Adipose tissue (tissue), 3 donors: ENCODE measurements around the gene FGF12. TPM values are rescaled to one million over a fixed set of nuclear protein-coding genes. Genes with fewer than 3 reads are reported as not detected.

ENCODE experiments used
- H3K27ac ChIP-seq: one replicate; pipeline ENCODE4 v1.5.1; 2013; ENCODE audit warnings: low read depth, low read length
- WGBS, 3 donors: extraction: QIAGEN DNeasy Blood & Tissue Kit; methylation state at CpG; one replicate each; pipeline ENCODE4 v1.1.7; 2013; 5-methylcytosine and 5-hydroxymethylcytosine counted together
- polyA plus RNA-seq, 3 donors: library from polyadenylated mRNA; stranded (reverse); fragments of 200-250 nt; gene quantifications; one replicate each; pipeline ENCODE4 v1.2.3, GENCODE V29; 2013
- donor health status: healthy with polysubstance abuse.
- donor health status: Bipolar disorder and iron deficiency.
- donor health status: healthy.

FGF12 gene
- polyA plus RNA-seq, 3 donors: 0.79 to 5.9 (median 2.6) TPM

- 28 to 68% (median 43%) methylated on average over 2 of the region's 2 CpGs for WGBS, 3 donors
- H3K27ac ChIP-seq: no peak overlapping the region
Observed at GRCh38 chr3:192207651-192208050, 519.7 kb downstream of the FGF12 start.

DNA sequence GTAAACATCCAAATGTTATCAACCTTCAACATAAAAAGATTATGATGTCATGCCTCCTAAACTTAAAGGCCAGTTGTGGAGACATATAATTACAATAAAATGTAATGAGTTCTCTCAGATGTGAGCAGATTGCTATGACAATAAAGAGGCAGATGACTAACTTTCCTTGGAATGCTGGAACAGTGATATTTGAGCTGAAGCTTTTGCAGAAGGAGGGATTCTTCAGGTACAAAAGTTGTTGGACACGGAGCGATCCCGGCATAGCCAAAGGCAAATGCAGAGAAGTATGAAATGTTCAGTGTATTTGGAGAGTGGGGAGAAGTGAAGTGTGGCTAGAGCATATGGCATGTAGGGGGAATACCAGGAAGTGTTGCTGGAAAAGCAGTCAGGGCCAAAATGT, 520.1 kb downstream of the FGF12 start:
- no peak overlapping the region for H3K27ac ChIP-seq
- 93 to 96% (median 95%) methylated on average over 3 of the region's 3 CpGs for WGBS, 3 donors

DNA sequence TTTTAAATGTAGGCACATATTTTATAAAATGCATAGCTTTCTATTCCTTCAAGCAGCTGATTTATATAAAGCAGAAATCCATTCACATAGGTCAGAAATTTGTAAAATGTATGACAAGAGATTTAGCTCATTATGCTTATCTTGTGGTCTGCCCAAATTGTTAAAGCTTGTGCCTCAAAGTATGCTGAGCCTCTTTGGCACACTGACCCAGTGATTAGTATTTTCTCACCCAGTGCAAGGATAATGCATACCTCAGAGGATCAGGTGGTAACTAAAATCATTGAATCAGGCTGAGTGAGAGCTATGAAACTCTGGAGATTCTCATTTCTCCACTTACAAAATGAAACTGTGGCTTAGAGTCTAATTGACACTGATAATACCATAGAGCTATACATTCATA, 533.3 kb downstream of the FGF12 start:
- no peak overlapping the region for H3K27ac ChIP-seq

- no peak overlapping the region for H3K27ac ChIP-seq
- WGBS, 3 donors: 27 to 33% (median 27%) methylated on average over 7 of the region's 7 CpGs
Observed at GRCh38 chr3:192188218-192188835, 539.0 kb downstream of the FGF12 start.

- WGBS, 3 donors: 44 to 50% (median 46%) methylated on average over 4 of the region's 4 CpGs
- H3K27ac ChIP-seq: no peak overlapping the region
Observed at GRCh38 chr3:192187485-192188051, 539.8 kb downstream of the FGF12 start.

DNA sequence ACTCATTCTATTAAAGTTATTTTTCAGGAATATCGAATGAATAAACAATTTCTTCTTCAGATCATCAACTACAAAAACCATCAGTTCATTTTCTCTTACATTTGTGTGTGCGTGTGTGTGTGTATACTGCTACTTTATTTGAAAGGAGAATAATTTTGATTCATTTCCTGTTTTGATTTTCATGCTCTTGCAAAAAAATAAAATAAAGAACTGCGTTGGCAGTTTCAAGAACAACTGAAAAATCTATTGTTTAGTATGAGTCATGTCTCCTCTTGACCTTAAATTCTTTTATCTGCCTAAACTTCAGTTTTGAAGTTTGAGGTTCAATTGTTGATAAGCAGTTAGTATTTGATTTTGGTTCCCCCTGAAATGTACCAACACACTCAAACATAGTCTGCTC, 540.8 kb downstream of the FGF12 start:
- H3K27ac ChIP-seq: no peak overlapping the region
- 69 to 75% (median 73%) methylated on average over 3 of the region's 3 CpGs for WGBS, 3 donors

DNA sequence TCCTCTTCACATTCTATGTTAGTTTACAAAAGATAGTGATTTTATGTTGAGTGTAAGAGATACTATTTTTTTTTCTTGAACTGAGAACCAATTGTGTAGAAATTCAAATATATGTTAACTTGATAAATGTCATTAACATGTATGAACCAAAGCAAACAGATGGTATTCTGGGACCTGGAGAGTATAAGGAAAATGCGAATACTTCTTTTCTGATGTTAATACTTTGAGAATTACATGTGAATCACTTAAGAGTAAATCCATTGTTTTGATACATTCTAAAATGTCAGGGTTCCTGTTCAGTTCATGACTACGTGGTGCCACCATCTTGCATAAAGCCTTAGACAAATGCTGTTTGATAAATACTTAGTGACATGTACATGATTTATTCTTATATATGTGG, 541.3 kb downstream of the FGF12 start:
- H3K27ac ChIP-seq: no peak overlapping the region
- WGBS, 3 donors: 77 to 90% (median 81%) methylated on average over 2 of the region's 2 CpGs

- WGBS, 3 donors: 48 to 54% (median 50%) methylated on average over 3 of the region's 3 CpGs
Observed at GRCh38 chr3:192183109-192183508, 544.2 kb downstream of the FGF12 start.

GRCh38 chr3:192181151-192181550, 546.2 kb downstream of the FGF12 start:
- no peak overlapping the region for H3K27ac ChIP-seq

More at GRCh38 chr3:192183109-192183508, 544.2 kb downstream of the FGF12 start:
- H3K27ac ChIP-seq: no peak overlapping the region

DNA sequence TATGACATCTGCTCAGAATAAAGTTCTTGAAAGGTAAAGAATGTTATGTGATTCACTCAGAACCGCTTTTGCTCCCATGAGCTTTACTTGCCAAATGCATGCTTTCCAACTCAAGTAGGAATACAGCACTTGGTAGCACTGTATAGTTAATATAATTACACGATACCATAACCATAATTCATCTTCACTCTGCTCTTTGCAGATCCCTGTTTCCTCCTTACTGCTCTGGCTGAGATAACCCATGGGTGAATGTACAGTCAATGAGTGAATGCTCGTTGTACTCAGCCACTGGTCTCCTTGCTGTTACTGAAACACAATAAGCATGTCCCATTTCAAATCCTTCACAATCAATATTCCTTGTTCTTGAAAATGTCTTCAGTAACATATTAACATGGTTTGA, 550.0 kb downstream of the FGF12 start:
- WGBS, 3 donors: 78 to 84% (median 79%) methylated on average over 3 of the region's 3 CpGs
- no peak overlapping the region for H3K27ac ChIP-seq

More at GRCh38 chr3:192181151-192181550, 546.2 kb downstream of the FGF12 start:
- WGBS, 3 donors: 79 to 84% (median 81%) methylated on average over 4 of the region's 4 CpGs

GRCh38 chr3:192174283-192174682, 553.1 kb downstream of the FGF12 start:
- WGBS, 3 donors: 87 to 94% (median 88%) methylated on average over 4 of the region's 4 CpGs
- no peak overlapping the region for H3K27ac ChIP-seq

GRCh38 chr3:192171213-192171612, 556.1 kb downstream of the FGF12 start:
- no peak overlapping the region for H3K27ac ChIP-seq
- 44 to 75% (median 71%) methylated on average over 1 of the region's 1 CpG for WGBS, 3 donors

DNA sequence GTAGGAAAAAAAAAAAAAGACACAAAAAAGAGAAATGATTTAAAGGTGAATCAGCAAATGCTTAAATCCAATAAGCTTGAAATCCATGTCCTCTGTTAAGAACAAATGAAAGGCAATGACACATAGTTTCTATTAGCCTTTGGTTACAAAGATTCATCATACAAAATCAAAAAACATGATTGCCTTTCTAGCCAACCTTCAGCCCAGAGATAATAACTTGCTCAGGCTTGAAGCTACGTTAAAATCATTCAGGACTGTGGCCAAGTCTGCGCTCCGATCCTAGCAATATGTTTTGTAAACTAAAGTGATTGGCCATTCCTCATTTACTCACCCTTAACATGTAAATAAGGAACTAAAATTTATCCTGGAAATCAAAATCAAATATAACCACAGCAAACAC, 556.7 kb downstream of the FGF12 start:
- WGBS, 3 donors: 53 to 71% (median 70%) methylated on average over 3 of the region's 3 CpGs

DNA sequence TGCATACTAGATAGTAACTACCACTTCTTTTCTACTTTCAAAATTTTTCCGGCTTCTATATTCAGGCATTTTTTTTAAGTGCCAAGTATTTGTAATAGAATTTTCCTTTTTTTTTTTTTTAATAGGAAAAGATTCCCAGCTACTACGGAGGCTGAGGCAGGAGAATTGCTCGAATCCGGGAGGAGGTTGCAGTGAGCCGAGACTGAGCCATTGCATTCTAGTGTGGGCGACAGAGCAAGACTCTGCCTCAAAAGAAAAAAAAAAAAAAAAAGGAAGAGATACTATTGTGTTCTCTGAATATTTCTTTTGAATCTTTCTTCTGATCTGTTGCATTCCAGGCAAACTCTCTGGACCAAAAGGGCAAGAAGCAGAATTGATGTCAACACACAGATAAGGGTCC, 557.3 kb downstream of the FGF12 start:
- WGBS, 3 donors: 82 to 88% (median 83%) methylated on average over 6 of the region's 6 CpGs
- H3K27ac ChIP-seq: no peak overlapping the region

More for the DNA sequence above, 556.7 kb downstream of the FGF12 start:
- H3K27ac ChIP-seq: no peak overlapping the region

DNA sequence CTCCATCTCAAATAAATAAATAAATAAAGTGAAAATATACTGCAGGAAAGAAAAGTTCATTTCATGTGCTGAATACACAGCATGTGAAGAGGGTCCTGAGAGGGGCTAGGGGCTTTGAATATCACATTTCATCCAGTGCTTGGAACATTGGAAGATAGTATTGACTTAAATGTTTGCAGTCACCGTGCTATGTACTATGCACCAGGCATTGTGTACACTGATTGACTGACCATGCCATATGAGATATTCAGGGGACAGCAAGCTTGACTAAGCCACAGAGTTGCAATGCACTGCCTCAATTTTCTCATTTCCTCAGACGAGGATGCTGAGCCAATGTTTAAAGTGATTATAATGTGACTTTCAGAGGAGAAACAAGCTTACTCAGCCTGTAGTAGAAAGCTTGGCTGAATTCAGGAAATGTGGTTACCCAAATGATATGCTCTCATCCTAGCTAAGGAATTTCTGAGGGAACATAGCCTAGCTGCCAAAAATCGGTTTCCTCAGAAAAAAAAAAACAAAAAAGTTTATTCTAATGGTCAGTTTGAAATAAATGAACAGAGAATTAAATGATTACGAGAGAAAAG, 557.9 kb downstream of the FGF12 start:
- WGBS, 3 donors: 65 to 79% (median 67%) methylated on average over 4 of the region's 4 CpGs
- no peak overlapping the region for H3K27ac ChIP-seq

DNA sequence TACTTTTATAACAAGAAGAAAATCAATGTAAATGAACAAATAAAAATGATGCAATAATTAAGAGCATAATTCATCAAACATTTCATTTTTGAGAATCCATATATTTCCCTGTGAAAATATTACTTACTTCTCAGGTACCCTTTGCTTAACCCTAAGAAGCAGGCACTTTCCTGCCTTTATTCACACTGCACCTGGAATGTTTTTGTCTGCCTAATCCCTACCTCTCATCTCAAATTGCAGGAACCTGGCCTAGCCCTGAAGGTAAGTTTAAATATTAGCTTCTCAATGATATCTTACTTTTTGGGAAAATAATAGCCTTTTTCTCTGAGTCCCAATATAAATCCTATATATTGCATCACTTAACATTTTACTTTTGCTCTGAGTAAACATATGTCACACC, 559.1 kb downstream of the FGF12 start:
- no peak overlapping the region for H3K27ac ChIP-seq

DNA sequence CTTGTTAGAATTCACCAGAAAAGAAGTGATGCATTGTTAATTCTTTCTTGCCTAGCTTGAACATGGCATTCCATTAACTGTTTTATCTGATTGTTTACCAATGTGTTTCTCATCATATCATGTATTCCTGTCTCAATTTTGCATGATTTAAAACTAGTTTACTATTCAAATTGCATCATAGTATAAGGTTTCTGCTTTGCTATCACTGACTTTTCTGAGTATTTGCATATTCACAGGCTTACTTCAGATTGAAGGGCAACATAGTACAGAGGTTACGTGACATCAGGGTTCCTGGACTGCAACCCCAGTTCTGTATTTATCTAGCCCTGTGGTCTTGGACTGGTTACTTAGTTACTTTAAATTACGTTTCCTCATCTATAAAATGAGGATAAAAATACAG, 561.8 kb downstream of the FGF12 start:
- H3K27ac ChIP-seq: no peak overlapping the region
- WGBS, 3 donors: 61 to 86% (median 81%) methylated on average over 2 of the region's 2 CpGs

- WGBS, 3 donors: 75 to 80% (median 78%) methylated on average over 1 of the region's 1 CpG
Observed at GRCh38 chr3:192161661-192162060, 565.7 kb downstream of the FGF12 start.

GRCh38 chr3:192156382-192156781, 571.0 kb downstream of the FGF12 start:
- H3K27ac ChIP-seq: no peak overlapping the region
- 43 to 55% (median 54%) methylated on average over 1 of the region's 1 CpG for WGBS, 3 donors

More at GRCh38 chr3:192161661-192162060, 565.7 kb downstream of the FGF12 start:
- no peak overlapping the region for H3K27ac ChIP-seq

DNA sequence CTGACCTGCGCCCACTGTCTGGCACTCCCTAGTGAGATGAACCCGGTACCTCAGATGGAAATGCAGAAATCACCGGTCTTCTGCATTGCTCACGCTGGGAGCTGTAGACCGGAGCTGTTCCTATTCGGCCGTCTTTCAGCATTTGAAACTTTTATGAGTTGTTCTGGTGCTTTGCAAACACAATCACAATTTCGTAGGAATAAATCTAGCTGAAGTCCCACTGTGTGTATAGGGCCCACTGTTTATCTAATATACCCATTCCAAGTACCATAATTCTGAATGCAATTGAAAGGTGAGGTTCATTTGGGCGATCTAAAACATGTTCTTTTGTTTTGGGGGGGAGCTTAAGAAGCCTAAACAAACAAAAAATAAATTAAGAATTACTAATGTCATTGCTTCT, 572.1 kb downstream of the FGF12 start:
- WGBS, 3 donors: 26 to 35% (median 27%) methylated on average over 7 to 9 of the region's 9 CpGs

More for the DNA sequence above, 572.1 kb downstream of the FGF12 start:
- no peak overlapping the region for H3K27ac ChIP-seq
